A549 (cell line): ENCODE results near the gene CFAP92.

ENCODE experiments used
- CBX8 ChIP-seq: fragments of 200-600 bp; sonication (generic); IDR thresholded peaks from 2 replicates; pipeline ENCODE4 v1.6.1; 2016
- CEBPB ChIP-seq, 2 experiments: fragments of >200 bp in 1 of 2; sonication (Bioruptor Twin) in 1 of 2; formaldehyde crosslinking in 1 of 2; IDR thresholded peaks; 2 replicates each; pipeline ENCODE4 v1.6.1; 2012 to 2016
- ELK1 ChIP-seq: fragments of 150-350 bp; IDR thresholded peaks from 2 replicates; pipeline ENCODE4 v1.6.1; 2014; ENCODE audit warnings: low read depth, mild to moderate bottlenecking, low read length
- JUN ChIP-seq, 2 experiments: fragments of >200 bp; sonication (Bioruptor Twin); formaldehyde crosslinking; IDR thresholded peaks; 2 replicates in 1 of 2; 3 replicates in 1 of 2; pipeline ENCODE4 v1.6.1; 2016 to 2017
- KDM5A ChIP-seq: fragments of 200-600 bp; sonication (generic); IDR thresholded peaks from 2 replicates; pipeline ENCODE4 v1.6.1; 2016; ENCODE audit warnings: antibody characterized with exemption, mild to moderate bottlenecking
- MAZ ChIP-seq: fragments of 150-350 bp; IDR thresholded peaks from 2 replicates; pipeline ENCODE4 v1.6.1; 2014; ENCODE audit warnings: antibody characterized with exemption, low read depth, low read length, borderline replicate concordance
- NPAS2 ChIP-seq: fragments of 250-450 bp; sonication (Bioruptor Pico); IDR thresholded peaks from 2 replicates; pipeline ENCODE4 v1.8.0; 2022; ENCODE audit warnings: mild to moderate bottlenecking, moderate library complexity, borderline replicate concordance
- NR3C1 ChIP-seq: fragments of >200 bp; sonication (Bioruptor Twin); formaldehyde crosslinking; IDR thresholded peaks from 3 replicates; pipeline ENCODE4 v1.6.1; 2017
- PHF8 ChIP-seq: fragments of 200-600 bp; sonication (generic); IDR thresholded peaks from 2 replicates; pipeline ENCODE4 v1.6.1; 2016; ENCODE audit warnings: low read depth, mild to moderate bottlenecking, antibody characterized with exemption, moderate library complexity, borderline replicate concordance
- POLR2A ChIP-seq: IDR thresholded peaks from 2 replicates; pipeline ENCODE4 v1.6.1; 2012; ENCODE audit warnings: mild to moderate bottlenecking, low read length
- RAD21 ChIP-seq, 2 experiments: fragments of >200 bp in 1 of 2; sonication (Bioruptor Twin) in 1 of 2; formaldehyde crosslinking in 1 of 2; IDR thresholded peaks in 1 of 2; conservative IDR thresholded peaks in 1 of 2; 2 replicates in 1 of 2; 3 replicates in 1 of 2; pipeline ENCODE4 v1.6.1; 2012 to 2018; ENCODE audit warnings: inconsistent platforms in 1 of 2
- TF ChIP-seq, protein P1 (sequence below): fragments of >200 bp; sonication (Bioruptor Twin); formaldehyde crosslinking; IDR thresholded peaks from 3 replicates; pipeline ENCODE4 v1.5.1; 2016
- TF ChIP-seq, protein P2 (sequence below): IDR thresholded peaks from 2 replicates; pipeline ENCODE4 v1.6.1; 2012

GRCh38 chr3:129031476-129032215, 37.8 kb upstream of the CFAP92 start:
- TF ChIP-seq NR3C1 = no peak
- no peak for TF ChIP-seq JUN (IDR thresholded peaks at IDR 0.05)
- TF ChIP-seq, protein P1, sequence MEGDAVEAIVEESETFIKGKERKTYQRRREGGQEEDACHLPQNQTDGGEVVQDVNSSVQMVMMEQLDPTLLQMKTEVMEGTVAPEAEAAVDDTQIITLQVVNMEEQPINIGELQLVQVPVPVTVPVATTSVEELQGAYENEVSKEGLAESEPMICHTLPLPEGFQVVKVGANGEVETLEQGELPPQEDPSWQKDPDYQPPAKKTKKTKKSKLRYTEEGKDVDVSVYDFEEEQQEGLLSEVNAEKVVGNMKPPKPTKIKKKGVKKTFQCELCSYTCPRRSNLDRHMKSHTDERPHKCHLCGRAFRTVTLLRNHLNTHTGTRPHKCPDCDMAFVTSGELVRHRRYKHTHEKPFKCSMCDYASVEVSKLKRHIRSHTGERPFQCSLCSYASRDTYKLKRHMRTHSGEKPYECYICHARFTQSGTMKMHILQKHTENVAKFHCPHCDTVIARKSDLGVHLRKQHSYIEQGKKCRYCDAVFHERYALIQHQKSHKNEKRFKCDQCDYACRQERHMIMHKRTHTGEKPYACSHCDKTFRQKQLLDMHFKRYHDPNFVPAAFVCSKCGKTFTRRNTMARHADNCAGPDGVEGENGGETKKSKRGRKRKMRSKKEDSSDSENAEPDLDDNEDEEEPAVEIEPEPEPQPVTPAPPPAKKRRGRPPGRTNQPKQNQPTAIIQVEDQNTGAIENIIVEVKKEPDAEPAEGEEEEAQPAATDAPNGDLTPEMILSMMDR = no peak
- no peak for TF ChIP-seq KDM5A
- no peak for TF ChIP-seq PHF8
- TF ChIP-seq MAZ = no peak
- TF ChIP-seq POLR2A = no peak
- no peak for TF ChIP-seq ELK1
- no peak for TF ChIP-seq NPAS2
- TF ChIP-seq CBX8 = no peak
- TF ChIP-seq, protein P2, sequence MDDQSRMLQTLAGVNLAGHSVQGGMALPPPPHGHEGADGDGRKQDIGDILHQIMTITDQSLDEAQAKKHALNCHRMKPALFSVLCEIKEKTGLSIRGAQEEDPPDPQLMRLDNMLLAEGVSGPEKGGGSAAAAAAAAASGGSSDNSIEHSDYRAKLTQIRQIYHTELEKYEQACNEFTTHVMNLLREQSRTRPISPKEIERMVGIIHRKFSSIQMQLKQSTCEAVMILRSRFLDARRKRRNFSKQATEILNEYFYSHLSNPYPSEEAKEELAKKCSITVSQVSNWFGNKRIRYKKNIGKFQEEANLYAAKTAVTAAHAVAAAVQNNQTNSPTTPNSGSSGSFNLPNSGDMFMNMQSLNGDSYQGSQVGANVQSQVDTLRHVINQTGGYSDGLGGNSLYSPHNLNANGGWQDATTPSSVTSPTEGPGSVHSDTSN = no peak
- TF ChIP-seq RAD21 (conservative IDR thresholded peaks at IDR 0.05 in 1 of 2, IDR thresholded peaks at IDR 0.05 in 1 of 2) = no peak
- TF ChIP-seq CEBPB (IDR thresholded peaks at IDR 0.05) = no peak
